ENCODE results near the gene PTPN13.

PTPN13 gene, protein sequence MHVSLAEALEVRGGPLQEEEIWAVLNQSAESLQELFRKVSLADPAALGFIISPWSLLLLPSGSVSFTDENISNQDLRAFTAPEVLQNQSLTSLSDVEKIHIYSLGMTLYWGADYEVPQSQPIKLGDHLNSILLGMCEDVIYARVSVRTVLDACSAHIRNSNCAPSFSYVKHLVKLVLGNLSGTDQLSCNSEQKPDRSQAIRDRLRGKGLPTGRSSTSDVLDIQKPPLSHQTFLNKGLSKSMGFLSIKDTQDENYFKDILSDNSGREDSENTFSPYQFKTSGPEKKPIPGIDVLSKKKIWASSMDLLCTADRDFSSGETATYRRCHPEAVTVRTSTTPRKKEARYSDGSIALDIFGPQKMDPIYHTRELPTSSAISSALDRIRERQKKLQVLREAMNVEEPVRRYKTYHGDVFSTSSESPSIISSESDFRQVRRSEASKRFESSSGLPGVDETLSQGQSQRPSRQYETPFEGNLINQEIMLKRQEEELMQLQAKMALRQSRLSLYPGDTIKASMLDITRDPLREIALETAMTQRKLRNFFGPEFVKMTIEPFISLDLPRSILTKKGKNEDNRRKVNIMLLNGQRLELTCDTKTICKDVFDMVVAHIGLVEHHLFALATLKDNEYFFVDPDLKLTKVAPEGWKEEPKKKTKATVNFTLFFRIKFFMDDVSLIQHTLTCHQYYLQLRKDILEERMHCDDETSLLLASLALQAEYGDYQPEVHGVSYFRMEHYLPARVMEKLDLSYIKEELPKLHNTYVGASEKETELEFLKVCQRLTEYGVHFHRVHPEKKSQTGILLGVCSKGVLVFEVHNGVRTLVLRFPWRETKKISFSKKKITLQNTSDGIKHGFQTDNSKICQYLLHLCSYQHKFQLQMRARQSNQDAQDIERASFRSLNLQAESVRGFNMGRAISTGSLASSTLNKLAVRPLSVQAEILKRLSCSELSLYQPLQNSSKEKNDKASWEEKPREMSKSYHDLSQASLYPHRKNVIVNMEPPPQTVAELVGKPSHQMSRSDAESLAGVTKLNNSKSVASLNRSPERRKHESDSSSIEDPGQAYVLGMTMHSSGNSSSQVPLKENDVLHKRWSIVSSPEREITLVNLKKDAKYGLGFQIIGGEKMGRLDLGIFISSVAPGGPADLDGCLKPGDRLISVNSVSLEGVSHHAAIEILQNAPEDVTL (N-terminal part only)

DNA sequence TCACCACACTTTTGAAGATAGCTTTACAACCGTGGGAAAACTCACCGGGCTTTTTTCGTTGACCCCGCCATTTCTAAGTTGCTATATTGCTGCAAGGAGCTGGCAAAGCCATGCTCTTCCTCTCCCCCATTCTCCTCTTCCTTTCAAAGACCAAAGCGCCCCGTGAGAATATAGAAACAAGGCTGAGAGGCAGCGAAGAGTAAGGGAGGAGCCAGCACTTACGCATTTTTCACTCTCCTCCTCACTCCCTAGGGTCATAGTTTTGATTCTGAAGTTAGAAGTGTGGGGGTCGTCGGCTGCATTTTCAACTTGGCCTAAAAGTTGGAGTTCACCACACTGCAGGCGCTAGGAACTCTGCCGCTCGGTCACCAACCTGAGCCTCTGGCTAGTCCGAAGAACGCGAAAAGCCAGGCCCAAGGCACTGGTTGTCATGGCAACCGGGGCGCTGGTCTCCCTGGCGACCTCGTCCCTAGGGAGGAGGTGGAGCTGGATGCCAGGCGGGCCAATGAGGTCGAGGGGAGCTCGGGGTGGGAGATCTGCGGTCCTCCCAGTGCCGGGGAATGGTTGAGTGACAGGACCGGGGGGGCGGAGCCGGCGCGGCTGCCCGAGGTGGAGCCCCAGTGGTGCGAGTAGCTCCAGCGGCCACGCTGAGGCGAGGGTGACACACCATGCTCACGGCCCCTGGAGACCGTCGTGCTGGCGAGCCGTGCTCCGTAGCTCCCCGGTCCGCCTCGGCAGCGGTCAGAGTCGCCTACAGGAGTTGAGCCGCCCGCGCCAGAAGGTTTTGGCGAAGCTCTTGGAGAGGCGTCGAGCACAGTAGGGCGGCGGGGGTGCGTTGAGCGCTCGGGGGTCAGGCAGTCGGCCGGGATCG is at the start of gene PTPN13:
Gene PTPN13 (plus strand): TSS at position 628 of the 871 bp plus-strand sequence. CDS start 40,942 bp downstream, outside the sequence.
- in situ Hi-C loops (cut with MboI; ENCODE audit: low sequenced_read_pairs) = no loop called here

DNA sequence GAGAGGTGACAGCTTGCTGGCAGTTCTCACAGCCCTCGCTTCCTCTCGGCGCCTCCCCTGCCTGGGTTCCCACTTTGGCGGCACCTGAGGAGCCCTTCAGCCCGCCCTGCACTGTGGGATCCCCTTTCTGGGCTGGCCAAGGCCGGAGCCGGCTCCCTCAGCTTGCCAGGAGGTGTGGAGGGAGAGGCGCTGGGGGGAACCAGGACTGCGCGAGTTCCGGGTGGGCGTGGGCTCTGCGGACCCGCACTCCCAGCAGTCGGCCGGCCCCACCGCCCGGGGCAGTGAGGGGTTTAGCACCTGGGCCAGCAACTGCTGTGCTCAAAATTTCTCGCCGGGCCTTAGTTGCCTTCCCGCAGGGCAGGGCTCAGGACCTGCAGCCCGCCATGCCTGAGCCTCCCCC is 47.0 kb upstream of the PTPN13 start:
- in situ Hi-C loops (cut with MboI; ENCODE audit: low sequenced_read_pairs) = no loop called here

DNA sequence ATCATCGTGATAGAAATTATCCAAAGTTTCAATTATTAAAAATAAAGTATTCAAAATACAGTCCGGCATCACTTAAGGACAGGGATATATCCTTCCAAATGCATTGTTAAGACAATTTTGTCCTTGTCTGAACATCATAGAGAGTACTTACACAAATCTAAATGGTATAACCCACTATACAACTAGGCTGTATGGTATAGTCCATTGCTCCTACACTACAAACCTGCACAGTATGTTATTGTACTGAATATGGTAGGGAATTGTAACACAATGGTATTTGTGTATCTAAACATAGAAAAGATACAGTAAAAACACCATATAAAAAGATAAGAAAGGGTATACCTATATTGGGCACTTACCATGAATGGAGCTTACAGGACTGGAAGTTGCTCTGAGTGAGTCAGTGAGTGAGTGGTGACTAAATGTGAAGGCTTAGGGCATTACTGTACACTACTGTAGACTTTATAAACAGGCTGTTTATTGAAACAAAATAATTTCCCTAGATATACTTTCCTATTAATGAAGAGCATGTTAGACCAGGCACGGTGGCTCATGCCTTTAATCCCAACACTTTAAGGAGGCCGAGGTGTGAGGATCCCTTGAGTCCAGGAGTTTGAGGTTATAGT is 44.8 kb upstream of the PTPN13 start:
- in situ Hi-C loops (cut with MboI; ENCODE audit: low sequenced_read_pairs) = no loop called here

DNA sequence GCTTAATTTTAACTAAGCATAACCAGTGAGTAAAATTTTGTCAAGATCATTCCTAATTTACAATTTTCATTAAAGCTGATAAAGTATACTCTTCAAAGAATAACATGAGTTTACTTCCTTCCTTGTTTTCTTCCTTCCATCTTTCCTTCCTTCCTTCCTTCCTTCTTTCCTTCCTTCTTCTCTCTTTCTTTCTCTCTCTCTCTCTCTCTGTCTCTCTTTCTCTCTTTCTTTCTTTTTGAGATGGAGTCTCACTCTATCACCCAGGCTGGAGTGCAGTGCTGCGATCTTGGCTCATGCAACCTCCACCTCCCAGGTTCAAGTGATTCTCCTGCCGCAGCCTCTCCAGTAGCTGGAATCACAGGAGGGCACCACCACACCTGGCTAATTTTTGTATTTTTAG is 42.7 kb upstream of the PTPN13 start:
- in situ Hi-C loops (cut with MboI; ENCODE audit: low sequenced_read_pairs) = no loop called here

DNA sequence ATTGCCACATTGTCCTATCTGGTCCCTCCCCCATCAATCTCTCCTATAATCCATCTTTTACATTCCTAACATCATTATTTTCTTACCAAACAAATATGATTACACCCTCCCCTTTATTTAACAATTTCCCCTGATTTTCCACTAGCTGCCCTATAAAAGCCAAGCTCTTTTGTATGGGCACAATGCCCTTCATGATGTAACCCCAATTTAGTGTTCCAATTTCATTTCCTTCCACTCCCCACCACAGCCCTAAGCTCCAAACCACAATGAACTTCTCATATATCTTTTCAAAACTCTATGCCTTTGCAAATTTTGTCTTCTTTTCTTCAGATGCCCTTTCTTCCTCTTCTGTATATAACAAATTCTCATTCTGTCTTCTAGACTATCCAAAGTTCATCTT is 39.5 kb upstream of the PTPN13 start:
- in situ Hi-C loops (cut with MboI; ENCODE audit: low sequenced_read_pairs) = no loop called here

DNA sequence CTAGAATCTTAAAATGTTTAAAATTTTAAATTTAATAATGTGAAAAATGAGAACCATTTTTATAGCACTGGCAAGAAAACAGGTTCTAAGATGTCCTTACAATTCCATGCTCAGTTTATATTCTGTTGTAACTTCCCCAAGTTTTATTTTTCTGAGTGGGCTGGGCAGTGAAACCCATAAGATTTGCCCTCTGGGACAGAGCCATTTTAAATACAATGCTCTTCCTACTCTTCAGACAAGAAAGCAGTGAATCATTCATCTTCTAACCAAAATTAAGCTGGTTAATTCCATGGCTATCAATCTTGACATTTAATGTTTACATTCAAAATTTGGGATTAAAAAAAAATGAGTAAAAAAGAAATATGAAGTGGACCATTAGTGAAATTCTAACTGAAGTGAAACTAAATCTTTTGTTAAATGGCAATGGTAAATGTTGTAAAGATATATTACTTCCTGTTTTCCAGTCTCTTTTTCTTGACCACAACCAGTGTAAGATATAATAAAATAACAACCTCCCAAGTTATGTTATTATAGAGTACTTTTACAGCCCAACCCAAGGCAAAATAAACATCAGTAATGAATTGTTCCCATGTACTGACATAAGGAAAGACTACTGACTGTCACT is 37.2 kb upstream of the PTPN13 start:
- in situ Hi-C loops (cut with MboI; ENCODE audit: low sequenced_read_pairs) = no loop called here

DNA sequence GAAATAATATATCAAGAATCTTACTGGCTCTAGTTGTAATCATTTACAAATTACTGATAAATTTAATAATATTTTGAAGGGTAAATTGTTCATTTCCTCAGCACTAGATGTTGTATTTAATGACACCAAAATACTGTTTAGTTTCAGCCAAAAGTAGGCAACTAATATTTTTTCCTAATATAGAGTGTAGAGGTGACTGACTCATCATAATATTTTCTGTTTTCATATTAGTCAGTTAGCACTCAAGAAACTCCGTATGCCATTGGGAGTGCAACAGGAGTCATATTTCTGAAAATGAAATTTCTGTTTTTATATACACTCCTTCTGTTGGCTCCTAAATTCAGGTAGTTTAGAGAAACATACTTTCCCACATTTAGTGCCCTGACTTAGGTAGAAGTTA is 36.6 kb upstream of the PTPN13 start:
- in situ Hi-C loops (cut with MboI; ENCODE audit: low sequenced_read_pairs) = no loop called here

DNA sequence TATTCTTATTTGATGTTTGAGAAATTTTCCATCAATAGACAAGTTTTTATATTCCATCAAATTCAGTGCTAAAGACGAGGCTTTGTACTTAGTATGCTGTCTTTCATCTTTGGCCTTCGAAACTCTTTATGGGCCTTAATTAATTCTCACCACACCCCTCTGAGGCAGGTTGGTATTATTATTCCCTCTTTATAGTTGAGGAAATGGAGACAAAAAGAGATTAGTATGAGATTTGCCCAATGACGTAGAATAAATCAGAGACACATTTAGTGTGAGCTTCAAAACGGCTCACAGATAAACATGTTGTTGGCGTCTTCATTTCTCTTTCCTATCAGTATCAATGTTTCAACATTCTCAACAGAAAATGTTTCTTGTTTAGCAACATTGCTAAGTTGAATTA is 35.9 kb upstream of the PTPN13 start:
- in situ Hi-C loops (cut with MboI; ENCODE audit: low sequenced_read_pairs) = no loop called here

DNA sequence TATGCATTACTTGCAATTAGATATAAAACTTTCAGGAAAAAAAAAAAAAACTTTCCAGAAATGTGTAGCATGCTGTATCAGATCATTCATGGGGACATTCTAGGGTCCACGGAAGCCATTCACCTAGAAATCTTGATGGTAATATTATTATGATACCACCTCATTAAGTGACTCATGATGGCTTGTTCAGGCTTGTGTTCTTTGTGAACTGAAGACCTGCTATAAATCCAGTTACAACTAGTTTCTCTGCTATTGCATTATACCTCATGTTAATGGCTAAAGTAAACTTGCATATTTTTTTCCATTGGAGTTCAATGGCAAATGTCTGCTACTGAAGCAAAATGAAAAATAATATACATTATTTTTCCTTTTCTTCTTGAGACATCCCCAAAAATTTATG is 35.3 kb upstream of the PTPN13 start:
- in situ Hi-C loops (cut with MboI; ENCODE audit: low sequenced_read_pairs) = no loop called here

DNA sequence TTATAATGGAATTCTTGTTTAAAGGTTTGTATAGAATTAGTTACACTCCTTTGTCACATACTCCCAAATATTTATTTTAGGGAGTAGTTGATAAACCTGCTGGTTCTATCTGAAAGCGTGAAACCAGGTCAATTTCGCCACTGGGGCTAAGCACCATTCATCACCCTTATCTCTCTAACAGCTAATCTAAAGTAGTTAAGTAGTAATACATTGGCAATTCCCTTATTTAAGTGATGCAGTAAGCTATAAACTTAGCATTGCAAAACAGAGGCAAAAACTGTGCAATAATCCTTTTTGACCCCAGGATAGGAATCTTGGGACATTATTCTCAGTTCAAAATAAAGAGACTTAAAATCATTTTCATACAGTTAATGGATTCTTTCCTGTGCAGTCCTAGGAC is 33.7 kb upstream of the PTPN13 start:
- in situ Hi-C loops (cut with MboI; ENCODE audit: low sequenced_read_pairs) = no loop called here

DNA sequence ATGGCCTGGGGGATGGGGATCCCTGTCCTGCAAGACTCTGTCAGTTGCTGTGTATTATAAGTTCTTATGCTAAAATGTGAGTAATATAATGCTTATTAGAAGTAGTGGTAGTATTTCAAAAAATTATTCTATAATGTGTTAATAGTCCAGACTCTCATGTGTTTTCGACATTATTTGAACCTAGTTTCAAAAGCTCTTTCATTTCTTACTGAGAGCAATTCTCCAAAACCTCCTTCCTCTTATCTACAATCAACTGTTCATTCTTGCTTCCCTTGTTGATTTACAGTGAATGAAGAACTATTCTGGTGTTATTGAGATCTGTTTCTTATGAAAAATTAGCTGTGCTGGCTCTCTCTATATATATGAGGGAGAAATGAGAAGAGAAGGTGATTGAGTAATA is 32.9 kb upstream of the PTPN13 start:
- in situ Hi-C loops (cut with MboI; ENCODE audit: low sequenced_read_pairs) = no loop called here

DNA sequence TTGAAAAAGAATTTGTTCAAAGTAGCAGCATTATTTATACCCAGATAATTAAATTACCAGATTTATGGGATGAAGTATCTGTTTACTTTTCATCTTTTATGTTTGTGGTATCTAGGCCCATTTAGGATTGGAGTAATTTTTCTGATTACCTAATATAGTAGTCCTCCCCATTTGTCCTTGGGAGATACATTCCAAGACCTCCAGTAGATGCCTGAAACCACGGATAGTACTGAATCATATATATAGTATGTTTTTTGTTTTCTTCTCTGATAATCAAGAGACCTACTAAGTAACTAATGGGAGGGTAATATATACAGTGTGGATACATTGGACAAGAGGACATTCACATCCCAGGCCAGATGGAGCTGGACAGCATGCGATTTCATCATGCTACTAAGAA is 30.7 kb upstream of the PTPN13 start:
- in situ Hi-C loops (cut with MboI; ENCODE audit: low sequenced_read_pairs) = no loop called here

DNA sequence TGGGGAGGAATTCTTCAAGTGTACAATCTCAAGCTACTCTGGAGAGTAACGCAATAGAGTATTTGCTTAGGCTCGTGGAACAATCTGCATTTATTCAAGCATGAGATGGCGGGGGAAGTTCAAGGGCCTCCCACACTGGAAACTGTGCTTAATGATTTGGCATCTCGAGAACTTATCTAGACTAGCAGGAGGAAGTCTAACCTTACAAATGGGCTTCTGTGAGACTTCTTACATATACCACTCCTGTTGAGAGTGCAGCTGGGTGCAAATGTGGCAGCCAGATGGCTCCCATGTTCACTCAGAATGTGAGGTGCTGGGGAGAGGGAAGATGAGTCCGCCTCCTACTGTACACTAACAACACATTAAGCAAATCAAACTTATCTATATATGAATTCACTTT is 29.3 kb upstream of the PTPN13 start:
- in situ Hi-C loops (cut with MboI; ENCODE audit: low sequenced_read_pairs) = no loop called here

DNA sequence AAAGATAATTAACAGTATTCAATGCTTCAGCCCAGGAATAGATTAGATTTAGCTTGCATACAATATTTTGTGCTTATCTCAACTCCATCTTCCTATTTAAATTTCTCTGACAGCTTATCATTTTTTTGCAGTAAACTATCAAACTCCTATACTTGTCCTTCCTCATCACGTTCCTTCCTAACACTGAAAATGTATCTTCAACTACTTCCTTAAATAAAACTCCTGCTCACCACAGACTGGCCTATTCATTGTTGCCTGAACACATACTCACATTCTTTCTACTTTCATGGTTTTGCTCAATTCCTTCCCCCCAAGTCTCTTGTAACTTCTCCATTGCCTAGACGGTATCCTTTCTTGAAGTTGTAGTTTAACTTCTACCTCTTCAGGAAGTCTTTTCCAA is 28.5 kb upstream of the PTPN13 start:
- in situ Hi-C loops (cut with MboI; ENCODE audit: low sequenced_read_pairs) = no loop called here

DNA sequence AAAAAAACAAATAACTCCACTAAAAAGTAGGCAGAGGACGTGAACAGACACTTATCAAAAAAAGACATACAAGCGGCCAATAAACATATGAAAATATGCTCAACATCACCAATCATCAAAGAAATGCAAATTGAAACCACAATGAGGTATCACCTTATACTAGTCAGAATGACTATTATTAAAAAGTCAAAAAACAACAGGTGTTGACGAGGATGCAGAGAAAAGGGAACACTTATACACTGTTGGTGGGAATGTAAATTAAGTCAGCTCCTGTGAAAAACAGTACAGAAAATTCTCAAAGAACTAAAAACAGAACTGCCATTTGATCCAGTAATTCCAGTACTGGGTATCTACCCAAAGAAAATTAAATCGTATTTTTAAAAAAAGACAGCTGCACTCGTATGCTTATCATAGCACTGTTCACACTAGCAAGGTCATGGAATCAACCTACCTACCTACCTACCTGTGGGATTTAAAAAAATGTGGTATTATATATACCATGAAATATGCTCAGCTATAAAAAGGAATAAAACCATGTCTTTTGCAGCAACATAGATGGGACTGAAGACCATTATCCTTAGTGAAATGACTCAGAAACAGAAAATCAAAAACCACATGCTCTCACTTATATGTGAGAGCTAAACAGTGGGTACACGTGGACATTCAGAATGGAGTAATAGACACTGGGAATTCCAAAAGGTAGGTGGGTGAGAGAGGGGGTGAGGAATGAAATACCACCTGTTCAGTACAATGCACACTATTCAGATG is 24.8 kb upstream of the PTPN13 start:
- in situ Hi-C loops (cut with MboI; ENCODE audit: low sequenced_read_pairs) = no loop called here

DNA sequence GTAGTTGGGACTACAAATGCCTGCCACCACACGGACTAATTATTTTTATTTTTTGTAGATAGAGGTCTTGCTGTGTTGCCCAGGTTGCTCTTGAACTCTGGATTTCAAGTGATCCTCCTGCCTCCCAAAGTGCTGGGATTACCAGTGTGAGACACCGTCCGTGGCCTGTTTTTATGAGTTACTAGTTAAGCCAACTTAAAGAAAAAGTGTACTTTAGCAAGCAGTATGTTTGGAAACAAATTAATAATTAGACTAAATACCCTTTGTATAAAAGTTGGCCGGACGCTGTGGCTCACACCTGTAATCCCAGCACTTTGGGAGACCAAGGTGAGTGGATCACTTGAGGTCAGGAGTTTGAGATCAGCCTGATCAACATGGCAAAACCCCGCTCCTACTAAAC is 14.2 kb upstream of the PTPN13 start:
- in situ Hi-C loops (cut with MboI; ENCODE audit: low sequenced_read_pairs) = no loop called here

DNA sequence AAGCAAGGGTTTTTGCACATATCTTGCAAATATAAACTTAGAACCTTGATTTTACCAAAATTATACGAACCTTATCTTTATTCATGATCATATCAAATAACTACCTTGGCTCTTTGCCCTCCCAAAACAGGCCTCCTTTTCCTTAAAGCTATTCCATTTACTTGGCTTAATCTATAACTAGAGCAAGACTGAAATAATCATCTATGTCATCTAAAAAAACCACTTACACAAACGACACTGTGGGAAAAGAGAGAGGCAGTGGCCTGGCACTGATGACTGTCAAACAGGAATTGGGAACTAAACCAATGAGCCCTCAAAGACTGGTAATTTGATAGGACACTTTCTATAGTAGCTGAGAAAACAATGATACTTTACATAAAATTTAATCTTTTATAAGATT is 11.7 kb upstream of the PTPN13 start:
- in situ Hi-C loops (cut with MboI; ENCODE audit: low sequenced_read_pairs) = no loop called here

DNA sequence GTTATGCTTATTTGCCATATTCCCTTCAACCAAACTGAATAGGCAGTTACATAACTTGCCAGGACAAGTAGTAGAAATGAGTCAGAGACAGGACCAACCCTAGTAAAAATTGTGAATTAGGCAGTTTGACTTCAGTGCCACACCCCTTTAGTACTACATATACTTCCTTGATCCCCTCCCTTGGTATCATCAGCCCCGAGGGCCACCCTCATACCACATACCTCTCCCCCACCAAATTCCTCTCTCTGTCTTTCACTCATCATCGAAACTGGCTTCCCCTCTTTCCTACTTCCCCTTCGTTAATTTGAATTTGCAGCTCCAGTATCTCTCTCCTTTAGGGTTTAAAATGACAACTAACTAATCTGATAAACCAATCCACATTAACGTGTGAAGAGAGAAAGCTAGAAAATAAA is 7.9 kb upstream of the PTPN13 start:
- in situ Hi-C loops (cut with MboI; ENCODE audit: low sequenced_read_pairs) = no loop called here
